Caco-2 (cell line): ENCODE measurements around the gene ZNF226. TPM values are rescaled to one million over a fixed set of nuclear protein-coding genes. Genes with fewer than 3 reads are reported as not detected.
A peak's percentile ranks its signal among the peaks of the same experiment; 100 is the strongest.

Experiments
- BruUV-seq: library from RNA; stranded (reverse); fragments of 400-500 nt; replicated peaks from 2 replicates; lab custom pipeline; 2021; lab: Mats Ljungman, UMichigan
- CTCF ChIA-PET: fragments of 300-600 bp; sonication (Branson Sonifier 250); formaldehyde crosslinking; loops from one replicate; lab custom pipeline; 2022; ENCODE audit warnings: antibody characterized with exemption; lab: Charles Lee
- POLR2A ChIA-PET: fragments of 300-600 bp; sonication (Branson Sonifier 250); formaldehyde crosslinking; loops from one replicate; lab custom pipeline; 2022; ENCODE audit warnings: antibody characterized with exemption; lab: Charles Lee
- DNase-seq, 2 experiments: peaks; one replicate each; pipeline versions ENCODE4 v3.0.0 to v3.0.0-alpha.2; 2020 to 2022
- H3K27me3 ChIP-seq: replicated peaks from 2 replicates; pipeline ENCODE4 v1.6.0; 2011; ENCODE audit warnings: low read length; ENCODE audit not compliant: control insufficient read depth, insufficient read depth
- H3K36me3 ChIP-seq: 2 replicates; pipeline ENCODE4 v1.5.1; 2011; ENCODE audit warnings: low read length; ENCODE audit not compliant: control insufficient read depth, insufficient read depth
- H3K4me1 ChIP-seq: fragments of 250-450 bp; sonication (Bioruptor Pico); 2 replicates; pipeline ENCODE4 v1.5.1; 2020; ENCODE audit warnings: mild to moderate bottlenecking
- H3K4me3 ChIP-seq: 2 replicates; pipeline ENCODE4 v1.5.1; 2011; ENCODE audit warnings: low read depth, mild to moderate bottlenecking, control low read depth, low read length
- H3K9me3 ChIP-seq: fragments of 250-450 bp; sonication (Bioruptor Pico); 2 replicates; pipeline ENCODE4 v1.5.1; 2020; ENCODE audit warnings: mild to moderate bottlenecking, moderate library complexity
- H3K27ac Mint-ChIP-seq: one replicate; pipeline ENCODE4 v1.8.0; 2022; ENCODE audit warnings: mixed read lengths; ENCODE audit not compliant: unreplicated experiment
- H3K27me3 Mint-ChIP-seq: one replicate; pipeline ENCODE4 v1.8.0; 2022; ENCODE audit warnings: mixed read lengths; ENCODE audit not compliant: insufficient read depth, unreplicated experiment
- H3K36me3 Mint-ChIP-seq: one replicate; pipeline ENCODE4 v1.8.0; 2022; ENCODE audit warnings: mild to moderate bottlenecking, mixed read lengths; ENCODE audit not compliant: insufficient read depth, unreplicated experiment
- H3K4me1 Mint-ChIP-seq: one replicate; pipeline ENCODE4 v1.8.0; 2022; ENCODE audit warnings: low read depth, mixed read lengths; ENCODE audit not compliant: unreplicated experiment
- H3K4me3 Mint-ChIP-seq: one replicate; pipeline ENCODE4 v1.8.0; 2022; ENCODE audit warnings: mild to moderate bottlenecking, moderate library complexity, mixed read lengths; ENCODE audit not compliant: unreplicated experiment
- H3K9me3 Mint-ChIP-seq: one replicate; pipeline ENCODE4 v1.8.0; 2022; ENCODE audit warnings: mixed read lengths; ENCODE audit not compliant: unreplicated experiment
- intact Hi-C: fragments of 100-400 bp; cut with micrococcal nuclease; formaldehyde crosslinking; loops from one replicate; pipeline ENCODE4 v1.10.0; 2022; ENCODE audit not compliant: unreplicated experiment
- total RNA-seq: library from RNA; stranded (reverse); gene quantifications from 2 replicates; pipeline ENCODE4 v1.2.3, GENCODE V29; 2022
- TF ChIP-seq, protein P1 (sequence below), 2 experiments: fragments of 200-600 bp in 1 of 2; IDR thresholded peaks; 1 replicate in 1 of 2; 2 replicates in 1 of 2; pipeline versions ENCODE4 v1.5.1 to v1.8.0; 2011 to 2022; ENCODE audit warnings: antibody characterized with exemption in 1 of 2, control low read depth in 1 of 2, inconsistent platforms in 1 of 2, low read depth in 1 of 2, low read length in 1 of 2, mild to moderate bottlenecking in 1 of 2, moderate library complexity in 1 of 2; ENCODE audit not compliant: insufficient read depth in 1 of 2, severe bottlenecking in 1 of 2, unreplicated experiment in 1 of 2

ZNF226 gene
- total RNA-seq, 1 experiment from 2014 or later, result 28.0 TPM

DNA sequence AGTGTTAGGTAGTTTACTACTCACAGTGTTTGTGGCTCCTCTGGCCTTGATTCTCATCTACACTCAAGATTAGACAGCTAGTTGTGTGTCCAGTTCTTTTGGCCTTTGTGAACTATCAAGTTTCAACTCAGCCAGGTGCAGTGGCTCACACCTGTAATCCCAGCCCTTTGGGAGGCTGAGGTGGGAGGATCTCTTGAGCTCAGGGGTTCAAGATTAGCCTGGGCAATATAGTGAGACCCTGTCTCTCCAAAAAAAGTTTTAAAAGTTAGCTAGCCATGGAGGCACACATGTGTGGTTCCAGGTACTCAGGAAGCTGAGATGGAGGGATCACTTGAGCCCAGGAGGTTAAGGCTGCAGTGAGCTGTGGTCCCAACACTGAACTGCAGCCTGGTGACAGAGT is 16.1 kb downstream of the ZNF226 start:
- BruUV-seq, result no TSS peak
- Mint-ChIP-seq H3K4me1 (no peaks in the 10 kb centered on the region), H3K9me3 (peaks cover 23% of the 10 kb centered on the region), H3K4me3 (no peak overlapping the region), H3K27me3 (peaks cover 6% of the 10 kb centered on the region), H3K36me3 (peaks cover 19% of the 10 kb centered on the region), H3K27ac (no peak overlapping the region)
- Histone ChIP-seq H3K9me3 (peaks cover 10% of the 10 kb centered on the region; the same call in 1 of the 2 replicates), H3K4me1 (no peaks in the 10 kb centered on the region), H3K4me3 (no peak overlapping the region), H3K27me3 (no peaks in the 10 kb centered on the region), H3K36me3 (no peaks in the 10 kb centered on the region)
- ChIA-PET POLR2A (no interaction called here), CTCF (no interaction called here)
- intact Hi-C loops, result no loop called here
- TF ChIP-seq, protein P1, sequence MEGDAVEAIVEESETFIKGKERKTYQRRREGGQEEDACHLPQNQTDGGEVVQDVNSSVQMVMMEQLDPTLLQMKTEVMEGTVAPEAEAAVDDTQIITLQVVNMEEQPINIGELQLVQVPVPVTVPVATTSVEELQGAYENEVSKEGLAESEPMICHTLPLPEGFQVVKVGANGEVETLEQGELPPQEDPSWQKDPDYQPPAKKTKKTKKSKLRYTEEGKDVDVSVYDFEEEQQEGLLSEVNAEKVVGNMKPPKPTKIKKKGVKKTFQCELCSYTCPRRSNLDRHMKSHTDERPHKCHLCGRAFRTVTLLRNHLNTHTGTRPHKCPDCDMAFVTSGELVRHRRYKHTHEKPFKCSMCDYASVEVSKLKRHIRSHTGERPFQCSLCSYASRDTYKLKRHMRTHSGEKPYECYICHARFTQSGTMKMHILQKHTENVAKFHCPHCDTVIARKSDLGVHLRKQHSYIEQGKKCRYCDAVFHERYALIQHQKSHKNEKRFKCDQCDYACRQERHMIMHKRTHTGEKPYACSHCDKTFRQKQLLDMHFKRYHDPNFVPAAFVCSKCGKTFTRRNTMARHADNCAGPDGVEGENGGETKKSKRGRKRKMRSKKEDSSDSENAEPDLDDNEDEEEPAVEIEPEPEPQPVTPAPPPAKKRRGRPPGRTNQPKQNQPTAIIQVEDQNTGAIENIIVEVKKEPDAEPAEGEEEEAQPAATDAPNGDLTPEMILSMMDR (IDR thresholded peaks at IDR 0.05; ENCODE audit: insufficient read depth in 1 of 2, low read depth in 1 of 2, low read length in 1 of 2, severe bottlenecking in 1 of 2, unreplicated experiment in 1 of 2), result no peak
- DNase-seq, result no peak

DNA sequence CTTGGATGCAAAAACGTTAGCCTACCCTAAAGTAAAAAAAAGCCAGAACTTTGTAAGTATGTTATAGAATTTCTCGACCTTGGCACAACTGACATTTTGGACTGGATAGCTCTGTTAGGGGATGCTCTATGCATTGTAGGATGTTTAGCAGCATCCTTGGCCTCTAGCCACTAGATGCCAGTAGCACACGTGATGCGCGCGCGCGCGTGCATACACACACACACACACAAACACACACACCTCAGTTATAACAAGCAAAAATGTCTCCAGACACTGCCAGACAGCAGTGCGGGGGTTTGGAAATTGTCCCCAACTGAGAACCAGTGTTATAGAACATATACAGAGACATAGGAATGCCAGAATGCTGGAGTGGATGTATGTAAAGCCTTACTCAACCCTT is 17.2 kb downstream of the ZNF226 start:
- H3K27me3 ChIP-seq, result no peaks in the 10 kb centered on the region
- DNase-seq, result peak in 1 of 2 experiments; percentile 8
- no peak overlapping the region for H3K4me3 Mint-ChIP-seq
- H3K4me3 ChIP-seq, result no peak overlapping the region
- no TSS peak for BruUV-seq
- H3K36me3 Mint-ChIP-seq, result peaks cover 7% of the 10 kb centered on the region
- H3K27me3 Mint-ChIP-seq, result peaks cover 6% of the 10 kb centered on the region
- peaks cover 12% of the 10 kb centered on the region for H3K9me3 Mint-ChIP-seq
- H3K9me3 ChIP-seq, result peaks cover 10% of the 10 kb centered on the region; the same call in 1 of the 2 replicates
- no peaks in the 10 kb centered on the region for H3K36me3 ChIP-seq
- ChIA-PET CTCF (no interaction called here), POLR2A (no interaction called here)
- H3K4me1 ChIP-seq, result no peaks in the 10 kb centered on the region
- no peaks in the 10 kb centered on the region for H3K4me1 Mint-ChIP-seq
- no peak overlapping the region for H3K27ac Mint-ChIP-seq
- TF ChIP-seq, protein P1 (IDR thresholded peaks at IDR 0.05; ENCODE audit: insufficient read depth in 1 of 2, low read depth in 1 of 2, low read length in 1 of 2, severe bottlenecking in 1 of 2, unreplicated experiment in 1 of 2), result no peak
- intact Hi-C loops, result no loop called here

DNA sequence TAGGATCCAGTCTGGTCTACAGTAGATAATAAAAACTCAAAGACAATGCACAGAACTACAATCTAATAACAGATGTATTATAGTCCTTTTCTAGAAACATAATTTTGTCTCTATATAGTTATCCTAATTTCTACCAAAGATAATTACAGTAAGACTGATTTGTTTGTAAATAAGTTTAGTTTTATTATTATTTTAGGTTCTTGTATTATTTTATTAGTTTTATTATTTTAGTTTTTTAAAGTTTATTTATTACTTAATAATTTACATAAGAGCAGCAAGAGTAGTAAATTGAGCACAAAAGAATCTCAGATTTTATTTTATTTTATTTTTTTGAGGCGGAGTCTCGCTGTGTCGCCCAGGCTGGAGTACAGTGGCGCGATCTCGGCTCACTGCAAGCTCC is 25.1 kb downstream of the ZNF226 start:
- CTCF ChIA-PET, result no interaction called here
- intact Hi-C loops, result no loop called here

More for the DNA sequence above, 25.1 kb downstream of the ZNF226 start:
- no peak overlapping the region for H3K27ac Mint-ChIP-seq
- POLR2A ChIA-PET, result no interaction called here
- H3K4me3 Mint-ChIP-seq, result no peak overlapping the region
- H3K4me3 ChIP-seq, result no peak overlapping the region
- no peaks in the 10 kb centered on the region for H3K36me3 Mint-ChIP-seq
- no peaks in the 10 kb centered on the region for H3K4me1 ChIP-seq
- H3K9me3 Mint-ChIP-seq, result peaks cover 35% of the 10 kb centered on the region
- DNase-seq, result no peak
- H3K4me1 Mint-ChIP-seq, result no peaks in the 10 kb centered on the region
- TF ChIP-seq, protein P1 (IDR thresholded peaks at IDR 0.05; ENCODE audit: insufficient read depth in 1 of 2, low read depth in 1 of 2, low read length in 1 of 2, severe bottlenecking in 1 of 2, unreplicated experiment in 1 of 2), result no peak
- H3K9me3 ChIP-seq, result no peaks in the 10 kb centered on the region
- no peaks in the 10 kb centered on the region for H3K27me3 ChIP-seq
- peaks cover 17% of the 10 kb centered on the region for H3K27me3 Mint-ChIP-seq
- H3K36me3 ChIP-seq, result no peaks in the 10 kb centered on the region
- BruUV-seq, result no TSS peak
